Right cardiac atrium (tissue), 5 donors: ENCODE data around the gene AMDHD1. TPM values are rescaled to one million over a fixed set of nuclear protein-coding genes. Genes with fewer than 3 reads are reported as not detected.

Experiments used
- ATAC-seq, 2 donors: fragments of 200-7000 bp; cut with Tn5 transposase; one replicate each; pipeline versions ENCODE4 v1.8.0 to v1.9.1; 2020; ENCODE audit warnings: moderate library complexity in 2 of 2, mild to moderate bottlenecking in 1 of 2
- DNase-seq, 3 donors: peaks; one replicate each; pipeline ENCODE4 v3.0.0-alpha.2; 2020
- H3K27ac ChIP-seq: one replicate; pipeline ENCODE4 v1.5.1; 2013; ENCODE audit warnings: mild to moderate bottlenecking, low read length, control low read depth, moderate library complexity
- H3K27me3 ChIP-seq: one replicate; pipeline ENCODE4 v1.6.1; 2013; ENCODE audit not compliant: control insufficient read depth, insufficient read depth
- H3K4me1 ChIP-seq: one replicate; pipeline ENCODE4 v1.6.1; 2013; ENCODE audit warnings: low read length; ENCODE audit not compliant: control insufficient read depth, insufficient read depth
- H3K4me3 ChIP-seq: one replicate; pipeline ENCODE4 v1.5.1; 2013; ENCODE audit warnings: low read length, control low read depth
- H3K9me3 ChIP-seq: one replicate; pipeline ENCODE4 v1.6.1; 2013; ENCODE audit warnings: low read length; ENCODE audit not compliant: control insufficient read depth
- WGBS: extraction: QIAGEN DNeasy Blood & Tissue Kit; methylation state at CpG from one replicate; pipeline ENCODE4 v1.1.7; 2013; 5-methylcytosine and 5-hydroxymethylcytosine counted together
- intact Hi-C, 4 donors: fragments of 100-400 bp; cut with DNase I; formaldehyde crosslinking; loops; one replicate each; pipeline versions ENCODE4 v1.11.0 to v1.14.0; 2022 to 2023
- polyA plus RNA-seq: library from polyadenylated mRNA; stranded (reverse); fragments of 200-250 nt; gene quantifications from one replicate; pipeline ENCODE4 v1.2.3, GENCODE V29; 2013
- total RNA-seq, 4 donors: library from RNA; stranded (reverse); fragmentation: NEBNext Ultra II Directional; extraction: Animal tissue kit (Norgen Biotek cat#: 25700); gene quantifications; one replicate each; pipeline ENCODE4 v1.2.1, GENCODE V29; 2021
- donor health status: healthy with polysubstance abuse.
- donor health status: DM: no; HTN: yes; CAD: no.
- donor health status: DM: no; HTN: no; CAD: no.
- donor health status: DM: no; HTN: yes; CAD: no; lungs with severe emphysema.
- donor health status: DM: yes; HTN: yes; CAD: no.

AMDHD1 gene
- total and polyA plus RNA-seq, 5 donors: 0.11 to 0.88 (median 0.45) TPM

- no peak for DNase-seq
These were observed 35.6 kb downstream of the AMDHD1 start for GRCh38 chr12:95978774-95979173.

GRCh38 chr12:95980437-95980836 lies 37.3 kb downstream of the AMDHD1 start:
- H3K9me3 ChIP-seq: no peaks in the 10 kb centered on the region
- H3K4me1 ChIP-seq: no peaks in the 10 kb centered on the region
- no peak for ATAC-seq
- DNase-seq: no peak
- H3K27me3 ChIP-seq: no peaks in the 10 kb centered on the region
- no peak overlapping the region for H3K4me3 ChIP-seq
- H3K27ac ChIP-seq: no peak overlapping the region
- intact Hi-C loops: no loop called here
- 89% methylated on average over 5 of the region's 5 CpGs for WGBS

More at GRCh38 chr12:95978774-95979173, 35.6 kb downstream of the AMDHD1 start:
- intact Hi-C loops: no loop called here
- 86% methylated on average over 3 of the region's 3 CpGs for WGBS
- H3K4me1 ChIP-seq: no peaks in the 10 kb centered on the region
- no peaks in the 10 kb centered on the region for H3K9me3 ChIP-seq
- ATAC-seq: no peak
- H3K4me3 ChIP-seq: no peak overlapping the region
- H3K27me3 ChIP-seq: no peaks in the 10 kb centered on the region
- no peak overlapping the region for H3K27ac ChIP-seq

- intact Hi-C loops: no loop called here
- H3K4me1 ChIP-seq: no peaks in the 10 kb centered on the region
- no peaks in the 10 kb centered on the region for H3K9me3 ChIP-seq
- no peak overlapping the region for H3K4me3 ChIP-seq
- no peak for DNase-seq
- no peaks in the 10 kb centered on the region for H3K27me3 ChIP-seq
- 55% methylated on average over 1 of the region's 1 CpG for WGBS
- no peak for ATAC-seq
- no peak overlapping the region for H3K27ac ChIP-seq
These were observed 39.5 kb downstream of the AMDHD1 start for GRCh38 chr12:95982602-95983001.

- no peak overlapping the region for H3K4me3 ChIP-seq
- H3K4me1 ChIP-seq: no peaks in the 10 kb centered on the region
- 87% methylated on average over 1 of the region's 1 CpG for WGBS
- intact Hi-C loops: no loop called here
- ATAC-seq: no peak
- H3K27ac ChIP-seq: no peak overlapping the region
- DNase-seq: no peak
- no peaks in the 10 kb centered on the region for H3K9me3 ChIP-seq
- H3K27me3 ChIP-seq: no peaks in the 10 kb centered on the region
These were observed 41.6 kb downstream of the AMDHD1 start for GRCh38 chr12:95984682-95985081.

GRCh38 chr12:95986635-95987570 lies 43.8 kb downstream of the AMDHD1 start:
- H3K9me3 ChIP-seq: no peaks in the 10 kb centered on the region
- H3K27me3 ChIP-seq: no peaks in the 10 kb centered on the region
- intact Hi-C loops: no loop called here
- no peak for DNase-seq
- H3K4me1 ChIP-seq: no peaks in the 10 kb centered on the region
- WGBS: 77% methylated on average over 14 of the region's 14 CpGs
- H3K27ac ChIP-seq: no peak overlapping the region
- no peak overlapping the region for H3K4me3 ChIP-seq
- no peak for ATAC-seq

GRCh38 chr12:95988506-95989275 lies 45.6 kb downstream of the AMDHD1 start:
- Histone ChIP-seq H3K27me3 (no peaks in the 10 kb centered on the region), H3K9me3 (no peaks in the 10 kb centered on the region), H3K27ac (no peak overlapping the region), H3K4me1 (no peaks in the 10 kb centered on the region), H3K4me3 (no peak overlapping the region)
- intact Hi-C loops: no loop called here
- DNase-seq: no peak
- WGBS: 78% methylated on average over 11 of the region's 11 CpGs
- ATAC-seq: peak in 1 of 2 donors; percentile 78

GRCh38 chr12:95989504-95990123 lies 46.5 kb downstream of the AMDHD1 start:
- WGBS: 49% methylated on average over 4 of the region's 4 CpGs
- Histone ChIP-seq H3K4me3 (no peak overlapping the region), H3K9me3 (no peaks in the 10 kb centered on the region), H3K27ac (no peak overlapping the region), H3K4me1 (no peaks in the 10 kb centered on the region), H3K27me3 (no peaks in the 10 kb centered on the region)
- DNase-seq (no peak), ATAC-seq (no peak)
- intact Hi-C loops: no loop called here

- DNase-seq (no peak), ATAC-seq (no peak)
- WGBS: 78% methylated on average over 7 of the region's 7 CpGs
- Histone ChIP-seq H3K27ac (no peak overlapping the region), H3K4me1 (no peaks in the 10 kb centered on the region), H3K27me3 (no peaks in the 10 kb centered on the region), H3K9me3 (no peaks in the 10 kb centered on the region), H3K4me3 (no peak overlapping the region)
- intact Hi-C loops: no loop called here
These were observed 47.0 kb downstream of the AMDHD1 start for GRCh38 chr12:95990136-95990535.

GRCh38 chr12:95993907-95994306 lies 50.8 kb downstream of the AMDHD1 start:
- H3K4me3 ChIP-seq: no peak overlapping the region
- WGBS: 92% methylated on average over 7 of the region's 7 CpGs
- H3K27ac ChIP-seq: no peak overlapping the region
- no peaks in the 10 kb centered on the region for H3K27me3 ChIP-seq
- H3K4me1 ChIP-seq: peaks cover 2% of the 10 kb centered on the region
- H3K9me3 ChIP-seq: no peaks in the 10 kb centered on the region
- DNase-seq (no peak), ATAC-seq (no peak)
- intact Hi-C loops: no loop called here

- 88% methylated on average over 5 of the region's 5 CpGs for WGBS
- ATAC-seq (no peak), DNase-seq (no peak)
- no peaks in the 10 kb centered on the region for H3K9me3 ChIP-seq
- no peak overlapping the region for H3K27ac ChIP-seq
- intact Hi-C loops: no loop called here
- no peak overlapping the region for H3K4me3 ChIP-seq
- no peaks in the 10 kb centered on the region for H3K27me3 ChIP-seq
- H3K4me1 ChIP-seq: peaks cover 2% of the 10 kb centered on the region
These were observed 51.3 kb downstream of the AMDHD1 start for GRCh38 chr12:95994476-95994875.
